ENCODE measurements around the gene NDUFA3.

DNA sequence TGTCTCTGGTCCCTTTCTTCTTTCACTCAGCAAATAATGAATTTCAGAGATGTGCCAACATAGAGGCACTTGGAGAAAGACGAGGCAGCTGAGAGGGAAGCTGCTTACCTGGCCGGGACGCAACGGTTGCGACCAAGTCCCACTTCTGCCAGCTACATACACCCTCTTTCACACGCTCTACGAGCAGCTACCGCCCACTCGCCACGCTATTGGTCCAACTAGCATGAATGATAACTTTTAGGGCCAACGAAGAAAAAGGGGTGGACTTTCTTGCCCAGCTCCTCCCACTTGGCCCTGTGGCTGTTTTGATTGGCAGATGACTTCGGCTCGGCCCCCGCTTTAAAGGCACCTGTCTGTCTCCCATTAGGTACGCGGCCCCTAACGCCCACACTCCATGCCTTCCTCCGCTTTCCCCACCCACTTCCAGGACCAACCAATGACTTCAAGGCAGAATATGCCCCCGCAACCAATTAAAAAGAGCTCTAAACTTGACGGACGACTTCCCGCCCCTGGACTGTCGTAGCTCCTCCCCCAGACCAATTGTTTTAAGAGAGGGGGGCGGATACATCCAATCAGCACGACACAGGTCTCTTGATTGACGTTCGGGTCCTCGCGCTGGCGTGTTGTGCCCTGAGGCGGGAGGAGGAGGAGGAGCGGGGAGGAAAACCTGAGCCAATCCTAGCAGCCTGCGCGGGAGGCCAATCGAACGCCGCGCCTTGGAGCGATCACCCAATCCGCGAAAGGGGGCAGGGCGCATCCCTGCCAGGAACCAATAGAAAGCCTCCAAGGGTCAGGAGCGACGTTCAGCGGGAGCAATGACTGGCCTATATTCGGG is 34.4 kb downstream of the NDUFA3 start:
- TF ChIP-seq, protein P1, sequence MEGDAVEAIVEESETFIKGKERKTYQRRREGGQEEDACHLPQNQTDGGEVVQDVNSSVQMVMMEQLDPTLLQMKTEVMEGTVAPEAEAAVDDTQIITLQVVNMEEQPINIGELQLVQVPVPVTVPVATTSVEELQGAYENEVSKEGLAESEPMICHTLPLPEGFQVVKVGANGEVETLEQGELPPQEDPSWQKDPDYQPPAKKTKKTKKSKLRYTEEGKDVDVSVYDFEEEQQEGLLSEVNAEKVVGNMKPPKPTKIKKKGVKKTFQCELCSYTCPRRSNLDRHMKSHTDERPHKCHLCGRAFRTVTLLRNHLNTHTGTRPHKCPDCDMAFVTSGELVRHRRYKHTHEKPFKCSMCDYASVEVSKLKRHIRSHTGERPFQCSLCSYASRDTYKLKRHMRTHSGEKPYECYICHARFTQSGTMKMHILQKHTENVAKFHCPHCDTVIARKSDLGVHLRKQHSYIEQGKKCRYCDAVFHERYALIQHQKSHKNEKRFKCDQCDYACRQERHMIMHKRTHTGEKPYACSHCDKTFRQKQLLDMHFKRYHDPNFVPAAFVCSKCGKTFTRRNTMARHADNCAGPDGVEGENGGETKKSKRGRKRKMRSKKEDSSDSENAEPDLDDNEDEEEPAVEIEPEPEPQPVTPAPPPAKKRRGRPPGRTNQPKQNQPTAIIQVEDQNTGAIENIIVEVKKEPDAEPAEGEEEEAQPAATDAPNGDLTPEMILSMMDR (conservative IDR thresholded peaks at IDR 0.05; ENCODE audit: low read depth, low read length): no peak
- TF ChIP-seq EZH2 (IDR thresholded peaks at IDR 0.05; ENCODE audit: borderline replicate concordance, low read depth, low read length, poor library complexity, severe bottlenecking): no peak
